Mesenchymal stem cell (in vitro differentiated cells and primary cell): ENCODE results near the gene LBX2.

ENCODE experiments used
- DNase-seq: peaks from one replicate; pipeline ENCODE4 v3.0.0-alpha.2; 2013
- H2AFZ ChIP-seq: one replicate; pipeline ENCODE4 v1.6.1; 2013; ENCODE audit warnings: low read depth, mild to moderate bottlenecking, control low read depth, inconsistent platforms, low read length, moderate library complexity
- H2AK5ac ChIP-seq: 2 replicates; pipeline ENCODE4 v1.6.1; 2013; ENCODE audit warnings: low read length, moderate library complexity, mild to moderate bottlenecking, inconsistent platforms; ENCODE audit not compliant: severe bottlenecking
- H2BK120ac ChIP-seq: one replicate; pipeline ENCODE4 v1.6.1; 2013; ENCODE audit warnings: low read depth, mild to moderate bottlenecking, inconsistent platforms, low read length, moderate library complexity
- H2BK12ac ChIP-seq, 2 experiments: one replicate each; pipeline ENCODE4 v1.6.1; 2013; ENCODE audit warnings: inconsistent platforms in 2 of 2, low read length in 2 of 2, mild to moderate bottlenecking in 2 of 2, moderate library complexity in 2 of 2, control low read depth in 1 of 2
- H2BK15ac ChIP-seq: one replicate; pipeline ENCODE4 v1.6.1; 2013; ENCODE audit warnings: mild to moderate bottlenecking, low read depth, inconsistent platforms; ENCODE audit not compliant: poor library complexity, severe bottlenecking
- H2BK5ac ChIP-seq: 2 replicates; pipeline ENCODE4 v1.6.1; 2013; ENCODE audit warnings: low read depth, mild to moderate bottlenecking, low read length, control low read depth, inconsistent platforms; ENCODE audit not compliant: poor library complexity, severe bottlenecking
- H3K14ac ChIP-seq, 2 experiments: one replicate each; pipeline ENCODE4 v1.6.1; 2013; ENCODE audit warnings: inconsistent platforms in 2 of 2, low read length in 2 of 2, control low read depth in 1 of 2, mild to moderate bottlenecking in 1 of 2, moderate library complexity in 1 of 2
- H3K18ac ChIP-seq, 2 experiments: one replicate each; pipeline ENCODE4 v1.6.1; 2013; ENCODE audit warnings: inconsistent platforms in 2 of 2, low read length in 2 of 2, control low read depth in 1 of 2, low read depth in 1 of 2, mild to moderate bottlenecking in 1 of 2
- H3K23ac ChIP-seq, 2 experiments: one replicate each; pipeline ENCODE4 v1.6.1; 2013; ENCODE audit warnings: inconsistent platforms in 2 of 2, low read length in 2 of 2, mild to moderate bottlenecking in 2 of 2, moderate library complexity in 2 of 2, control low read depth in 1 of 2
- H3K27ac ChIP-seq: 2 replicates; pipeline ENCODE4 v1.5.1; 2013; ENCODE audit warnings: mild to moderate bottlenecking, moderate library complexity, low read length, control low read depth, inconsistent platforms; ENCODE audit not compliant: poor library complexity, severe bottlenecking
- H3K27me3 ChIP-seq, 2 experiments: 2 replicates each; pipeline versions ENCODE4 v1.6.1 to v1.7.0; 2013; ENCODE audit warnings: low read length in 2 of 2, mild to moderate bottlenecking in 2 of 2, moderate library complexity in 2 of 2, control low read depth in 1 of 2, inconsistent platforms in 1 of 2; ENCODE audit not compliant: control insufficient read depth in 1 of 2, insufficient read depth in 1 of 2
- H3K36me3 ChIP-seq, 2 experiments: 2 replicates each; pipeline versions ENCODE4 v1.6.1 to v1.7.0; 2013; ENCODE audit warnings: low read length in 2 of 2, control low read depth in 1 of 2, inconsistent platforms in 1 of 2, low read depth in 1 of 2, mild to moderate bottlenecking in 1 of 2; ENCODE audit not compliant: insufficient read depth in 2 of 2, control insufficient read depth in 1 of 2
- H3K4ac ChIP-seq, 2 experiments: one replicate each; pipeline ENCODE4 v1.6.1; 2013; ENCODE audit warnings: inconsistent platforms in 2 of 2, low read length in 2 of 2, mild to moderate bottlenecking in 2 of 2, moderate library complexity in 2 of 2, control low read depth in 1 of 2, low read depth in 1 of 2
- H3K4me1 ChIP-seq: 2 replicates; pipeline ENCODE4 v1.6.1; 2013; ENCODE audit warnings: low read depth, low read length, control low read depth; ENCODE audit not compliant: control insufficient read depth, insufficient read depth
- H3K4me2 ChIP-seq: 2 replicates; pipeline ENCODE4 v1.6.1; 2013; ENCODE audit warnings: low read length, mild to moderate bottlenecking, inconsistent platforms; ENCODE audit not compliant: poor library complexity, severe bottlenecking
- H3K4me3 ChIP-seq, 2 experiments: 2 replicates each; pipeline versions ENCODE4 v1.5.1 to v1.7.0; 2013; ENCODE audit warnings: low read length in 2 of 2, mild to moderate bottlenecking in 2 of 2, control low read depth in 1 of 2, low read depth in 1 of 2; ENCODE audit not compliant: insufficient read depth in 1 of 2
- H3K79me1 ChIP-seq: replicated peaks from 2 replicates; pipeline ENCODE4 v1.6.1; 2013; ENCODE audit warnings: mild to moderate bottlenecking, control low read depth, low read length, inconsistent platforms; ENCODE audit not compliant: poor library complexity, severe bottlenecking
- H3K9ac ChIP-seq: 2 replicates; pipeline ENCODE4 v1.7.0; 2013; ENCODE audit warnings: mild to moderate bottlenecking, low read length, moderate library complexity
- H3K9me3 ChIP-seq: 2 replicates; pipeline ENCODE4 v1.7.0; 2013; ENCODE audit warnings: mild to moderate bottlenecking, low read length; ENCODE audit not compliant: control insufficient read depth
- H4K8ac ChIP-seq: one replicate; pipeline ENCODE4 v1.6.1; 2013; ENCODE audit warnings: inconsistent platforms, mild to moderate bottlenecking, low read length, moderate library complexity
- H4K91ac ChIP-seq: one replicate; pipeline ENCODE4 v1.6.1; 2013; ENCODE audit warnings: mild to moderate bottlenecking, low read length, inconsistent platforms
- WGBS: methylation state at CpG from one replicate; pipeline ENCODE4 v1.1.7; 2013; ENCODE audit warnings: mixed read lengths; 5-methylcytosine and 5-hydroxymethylcytosine counted together

LBX2 gene

GRCh38 chr2:74524005-74524404, 24.6 kb upstream of the LBX2 start:
- Histone ChIP-seq H2BK120ac (no peak overlapping the region), H2AFZ (no peak overlapping the region), H3K79me1 (peaks cover 15% of the 10 kb centered on the region), H3K27ac (no peak overlapping the region), H2BK5ac (no peak overlapping the region), H3K9me3 (no peaks in the 10 kb centered on the region), H4K8ac (no peak overlapping the region), H2AK5ac (no peak overlapping the region), H2BK15ac (no peak overlapping the region), H3K4me1 (peaks cover 11% of the 10 kb centered on the region), H3K4me2 (no peak overlapping the region), H3K23ac (no peak overlapping the region), H3K36me3 (peaks cover 30 to 35% of the 10 kb centered on the region in 2 experiments), H2BK12ac (no peak overlapping the region), H3K4me3 (no peak overlapping the region), H4K91ac (no peak overlapping the region), H3K9ac (no peak overlapping the region), H3K27me3 (peaks cover 32 to 42% of the 10 kb centered on the region in 2 experiments), H3K14ac (no peak overlapping the region), H3K18ac (no peak overlapping the region), H3K4ac (no peak overlapping the region)
- no peak for DNase-seq
- WGBS: 95% methylated on average over 8 of the region's 9 CpGs

DNA sequence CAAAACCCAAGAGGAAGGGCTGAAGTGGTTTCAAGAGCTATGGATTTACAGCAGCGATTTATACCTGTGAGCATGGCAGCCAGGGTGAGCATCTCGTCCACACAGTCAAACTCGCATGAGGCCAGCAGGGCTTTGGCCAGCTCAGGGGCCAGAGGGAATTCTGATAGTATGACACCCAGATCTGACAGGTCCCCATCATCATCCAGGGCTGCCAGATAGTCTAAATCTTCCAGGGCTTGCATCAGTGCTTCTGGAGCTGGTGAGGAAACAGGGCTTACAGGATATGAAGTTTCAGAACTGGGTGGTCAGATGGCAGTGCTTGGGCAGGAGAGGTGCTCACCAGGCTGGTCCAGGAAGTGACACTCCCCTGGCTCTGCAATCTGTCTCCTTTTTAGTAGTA, 23.1 kb upstream of the LBX2 start:
- Histone ChIP-seq H2BK120ac (no peak overlapping the region), H3K79me1 (peaks cover 11% of the 10 kb centered on the region), H4K8ac (no peak overlapping the region), H2AK5ac (no peak overlapping the region), H2BK12ac (no peak overlapping the region), H3K4ac (no peak overlapping the region), H3K4me2 (no peak overlapping the region), H3K27me3 (peaks cover 47 to 57% of the 10 kb centered on the region in 2 experiments), H2BK5ac (no peak overlapping the region), H3K36me3 (peaks cover 23 to 26% of the 10 kb centered on the region in 2 experiments), H2BK15ac (no peak overlapping the region), H3K27ac (no peak overlapping the region), H3K23ac (peak overlapping the region in 1 of 2 experiments; percentile 67), H3K18ac (no peak overlapping the region), H3K9ac (no peak overlapping the region), H4K91ac (no peak overlapping the region), H3K9me3 (no peaks in the 10 kb centered on the region), H3K4me1 (no peaks in the 10 kb centered on the region), H3K14ac (no peak overlapping the region), H2AFZ (no peak overlapping the region), H3K4me3 (no peak overlapping the region)
- no peak for DNase-seq
- 91% methylated on average over 3 of the region's 3 CpGs for WGBS

DNA sequence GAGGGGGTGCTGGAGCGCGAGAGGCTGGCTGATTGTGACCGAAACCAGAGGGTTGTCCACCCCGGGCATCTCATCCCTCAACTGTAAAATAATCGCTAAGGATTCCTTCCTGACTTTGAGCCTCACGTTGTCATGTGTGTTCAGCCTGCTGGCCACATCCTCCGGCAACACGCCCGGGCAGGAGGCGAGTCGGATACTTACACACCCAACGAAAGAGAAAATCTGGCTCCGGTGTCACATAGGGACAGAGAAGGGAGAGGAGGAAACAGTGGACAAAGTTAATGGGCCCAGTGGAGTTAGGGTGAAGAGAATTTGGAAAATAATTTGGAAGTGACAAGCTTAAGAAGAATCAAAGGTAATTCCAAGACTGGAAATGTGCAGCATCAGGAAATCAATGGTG, 17.2 kb upstream of the LBX2 start:
- H2BK5ac ChIP-seq: no peak overlapping the region
- H3K79me1 ChIP-seq: no peaks in the 10 kb centered on the region
- H3K27ac ChIP-seq: no peak overlapping the region
- no peak overlapping the region for H3K14ac ChIP-seq
- no peak overlapping the region for H2BK120ac ChIP-seq
- WGBS: 80% methylated on average over 12 of the region's 13 CpGs
- H3K27me3 ChIP-seq: peaks cover 92 to 97% of the 10 kb centered on the region in 2 experiments
- peaks cover 18% of the 10 kb centered on the region for H3K4me1 ChIP-seq
- H3K18ac ChIP-seq: no peak overlapping the region
- no peak overlapping the region for H2AFZ ChIP-seq
- H3K4ac ChIP-seq: no peak overlapping the region
- no peak for DNase-seq
- no peak overlapping the region for H2BK15ac ChIP-seq
- no peak overlapping the region for H3K23ac ChIP-seq
- no peak overlapping the region for H3K4me3 ChIP-seq
- no peaks in the 10 kb centered on the region for H3K9me3 ChIP-seq
- H2AK5ac ChIP-seq: no peak overlapping the region
- H4K8ac ChIP-seq: no peak overlapping the region
- no peak overlapping the region for H3K9ac ChIP-seq
- H4K91ac ChIP-seq: no peak overlapping the region
- H2BK12ac ChIP-seq: no peak overlapping the region
- no peak overlapping the region for H3K4me2 ChIP-seq
- H3K36me3 ChIP-seq: peaks cover 0 to 3% of the 10 kb centered on the region in 2 experiments

DNA sequence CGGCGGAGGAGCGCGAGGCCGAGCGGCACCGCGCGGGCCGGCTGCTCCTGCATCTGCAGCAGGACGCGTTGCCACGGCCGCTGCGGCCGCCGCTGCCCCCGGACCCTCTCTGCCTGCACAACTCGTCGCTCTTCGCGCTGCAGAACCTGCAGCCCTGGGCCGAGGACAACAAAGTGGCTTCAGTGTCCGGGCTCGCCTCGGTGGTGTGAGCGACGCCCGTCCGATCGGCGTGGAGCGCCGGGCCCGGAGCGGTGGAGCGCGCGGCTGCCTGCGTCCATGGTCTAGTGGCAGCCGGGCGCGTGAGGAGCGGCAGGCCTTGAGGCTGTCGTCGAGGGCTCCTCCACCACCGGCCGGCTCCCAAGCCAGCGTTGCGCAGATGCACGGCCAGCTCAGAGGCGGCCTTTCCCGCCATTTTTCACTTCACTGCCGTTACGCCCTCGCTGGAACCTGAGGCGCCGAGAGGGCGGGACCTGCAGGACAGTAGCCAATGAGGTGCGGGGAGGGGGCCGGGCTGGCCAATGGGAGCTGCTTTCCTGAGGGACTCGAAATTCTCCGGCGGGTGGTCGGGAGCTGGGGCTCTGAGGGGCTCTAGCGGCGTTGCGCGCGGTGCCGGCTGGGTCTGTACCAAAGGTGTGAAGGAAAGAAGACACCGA, 16.7 kb upstream of the LBX2 start:
- Histone ChIP-seq H2AFZ (peak overlapping the region; percentile 76), H3K4me3 (no peak overlapping the region), H3K79me1 (no peaks in the 10 kb centered on the region), H3K36me3 (peaks cover 0 to 3% of the 10 kb centered on the region in 2 experiments), H3K27me3 (peaks cover 96 to 97% of the 10 kb centered on the region in 2 experiments), H4K8ac (no peak overlapping the region), H2BK5ac (no peak overlapping the region), H4K91ac (no peak overlapping the region), H2AK5ac (no peak overlapping the region), H2BK15ac (no peak overlapping the region), H3K18ac (peak overlapping the region in 1 of 2 experiments; percentile 42), H3K4me1 (peaks cover 18% of the 10 kb centered on the region), H3K14ac (no peak overlapping the region), H3K9ac (no peak overlapping the region), H3K9me3 (no peaks in the 10 kb centered on the region), H2BK12ac (no peak overlapping the region), H3K27ac (no peak overlapping the region), H3K4ac (no peak overlapping the region), H3K4me2 (no peak overlapping the region), H2BK120ac (no peak overlapping the region), H3K23ac (peak overlapping the region in 1 of 2 experiments; percentile 80)
- no peak for DNase-seq
- 15% methylated on average over 57 of the region's 72 CpGs for WGBS
